GM12891 (cell line): ENCODE measurements around the gene PCDHGB6.

Experiments used
- POLR2A ChIP-seq: IDR thresholded peaks from 2 replicates; pipeline ENCODE4 v1.6.1; 2011; ENCODE audit warnings: low read depth, low read length, control low read depth
- POLR2AphosphoS5 ChIP-seq: IDR thresholded peaks from 2 replicates; pipeline ENCODE4 v1.6.1; 2011; ENCODE audit warnings: low read depth, low read length, control low read depth
- SPI1 ChIP-seq: IDR thresholded peaks from 2 replicates; pipeline ENCODE4 v1.6.1; 2011; ENCODE audit warnings: low read depth, low read length, control low read depth
- TAF1 ChIP-seq: IDR thresholded peaks from 2 replicates; pipeline ENCODE4 v1.6.1; 2011; ENCODE audit warnings: low read depth, low read length, control low read depth

DNA sequence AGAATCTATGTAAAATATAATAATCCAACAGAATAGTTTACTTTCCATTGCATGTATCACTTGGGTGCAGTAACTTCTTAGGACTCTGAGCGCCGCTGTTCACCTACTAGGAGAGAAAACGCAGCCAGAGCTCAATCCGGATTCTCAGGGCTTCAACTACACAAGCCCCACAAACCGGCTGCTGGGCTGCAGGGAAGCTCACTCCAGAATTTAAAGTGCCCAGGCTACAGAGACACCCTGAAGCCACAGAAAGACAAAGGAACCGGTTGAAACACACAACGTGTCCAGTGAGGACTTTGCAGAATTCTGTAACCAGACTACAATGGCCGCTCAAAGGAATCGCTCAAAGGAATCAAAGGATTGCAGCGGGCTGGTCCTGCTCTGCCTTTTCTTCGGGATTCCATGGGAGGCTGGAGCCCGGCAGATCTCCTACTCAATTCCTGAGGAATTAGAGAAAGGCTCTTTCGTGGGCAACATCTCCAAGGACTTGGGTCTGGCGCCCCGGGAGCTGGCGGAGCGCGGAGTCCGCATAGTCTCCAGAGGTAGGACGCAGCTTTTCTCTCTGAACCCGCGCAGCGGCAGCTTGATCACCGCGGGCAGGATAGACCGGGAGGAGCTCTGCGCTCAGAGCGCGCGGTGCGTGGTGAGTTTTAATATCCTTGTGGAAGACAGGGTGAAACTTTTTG is 5.2 kb downstream of the PCDHGB6 start, which contains the start of gene PCDHGA10:
- TF ChIP-seq POLR2A: no peak
- TF ChIP-seq POLR2AphosphoS5: no peak
- no peak for TF ChIP-seq TAF1
- no peak for TF ChIP-seq SPI1
